HG03520 (cell line): ENCODE results near the gene ASXL1.

Experiments
- ATAC-seq: cut with Tn5 transposase; IDR thresholded peaks from one replicate; pipeline ENCODE4 v1.9.1; 2021; ENCODE audit warnings: mild to moderate bottlenecking, moderate library complexity; ENCODE audit not compliant: unreplicated experiment

Gene ASXL1

DNA sequence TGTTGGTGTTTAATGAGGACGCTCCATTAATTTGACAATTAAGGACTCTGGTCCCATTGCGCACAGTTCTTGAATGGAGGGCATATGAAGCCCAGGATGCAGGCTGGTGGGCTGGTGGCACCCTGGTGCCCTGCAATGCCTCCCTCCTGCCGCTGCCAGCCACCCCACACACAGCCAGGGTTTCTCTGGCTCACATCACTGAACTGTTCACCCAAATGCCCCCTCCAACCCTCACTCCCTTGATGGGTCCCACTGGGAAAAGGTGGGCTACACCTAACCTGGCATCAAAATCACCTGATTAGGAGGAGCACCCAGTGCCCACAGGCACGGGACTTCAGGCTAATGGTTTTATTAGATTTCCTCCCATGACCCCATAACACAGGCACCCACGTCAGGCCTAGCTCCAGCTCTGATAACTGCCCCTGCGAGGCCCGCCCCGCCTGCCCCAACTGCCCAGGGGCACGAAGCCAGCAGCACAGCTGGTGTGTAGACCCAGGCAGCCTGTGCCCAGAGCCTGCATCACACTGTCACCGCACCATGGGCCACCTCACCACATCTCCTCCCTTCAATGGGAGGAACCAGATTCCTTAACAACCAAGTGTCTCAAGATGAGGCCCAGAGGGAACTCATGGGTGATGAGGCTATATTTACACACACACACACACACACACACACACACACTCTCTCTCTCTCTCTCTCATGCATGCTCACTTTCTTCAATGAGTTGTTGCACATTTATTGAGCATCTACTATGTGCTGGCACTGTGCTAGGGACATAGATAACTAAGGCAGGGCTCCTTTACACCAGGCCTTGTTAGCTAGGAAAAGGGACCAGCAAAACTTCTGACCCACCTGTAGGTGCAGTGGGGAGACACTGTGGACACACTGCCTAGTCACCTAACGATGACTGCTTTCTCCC, 119.7 kb downstream of the ASXL1 start:
- ATAC-seq = no peak

DNA sequence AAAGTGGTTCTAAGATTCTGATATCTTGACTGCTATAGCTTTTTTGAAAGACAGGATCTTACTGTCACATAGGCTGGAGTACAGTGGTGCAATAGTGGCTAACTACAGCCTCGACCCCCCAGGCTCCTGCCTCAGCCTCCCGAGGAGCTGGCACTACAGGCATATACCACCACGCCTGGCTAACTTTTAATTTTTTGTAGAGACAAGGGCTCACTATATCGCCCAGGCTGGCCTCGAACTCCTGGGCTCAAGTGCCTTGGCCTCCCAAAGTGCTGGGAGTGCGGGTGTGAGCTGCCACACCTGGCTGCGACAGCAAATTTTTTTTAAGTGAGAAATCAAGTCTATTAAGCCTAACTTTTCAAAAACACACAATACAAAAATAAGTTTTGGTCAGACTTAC, 120.4 kb downstream of the ASXL1 start:
- ATAC-seq = no peak

DNA sequence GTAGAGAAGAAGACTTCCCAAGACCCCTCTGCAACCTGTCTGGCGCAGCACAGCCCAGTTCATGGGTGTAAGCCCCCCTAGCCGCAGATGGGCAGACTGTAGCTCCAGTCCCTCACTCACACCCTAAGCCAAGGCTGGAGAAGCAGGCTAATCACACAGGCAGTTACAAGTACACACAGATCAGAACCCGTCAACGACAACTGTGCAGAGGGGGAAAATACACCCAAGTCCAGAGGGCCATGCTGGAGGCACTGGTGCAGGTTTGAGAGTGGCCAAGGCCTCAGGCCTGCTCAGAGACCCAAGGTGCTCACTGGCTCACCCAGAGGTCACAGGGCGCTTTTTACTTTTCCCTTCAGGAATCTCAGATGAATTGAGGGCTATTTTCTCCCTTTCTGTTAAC, 120.9 kb downstream of the ASXL1 start:
- no peak for ATAC-seq

DNA sequence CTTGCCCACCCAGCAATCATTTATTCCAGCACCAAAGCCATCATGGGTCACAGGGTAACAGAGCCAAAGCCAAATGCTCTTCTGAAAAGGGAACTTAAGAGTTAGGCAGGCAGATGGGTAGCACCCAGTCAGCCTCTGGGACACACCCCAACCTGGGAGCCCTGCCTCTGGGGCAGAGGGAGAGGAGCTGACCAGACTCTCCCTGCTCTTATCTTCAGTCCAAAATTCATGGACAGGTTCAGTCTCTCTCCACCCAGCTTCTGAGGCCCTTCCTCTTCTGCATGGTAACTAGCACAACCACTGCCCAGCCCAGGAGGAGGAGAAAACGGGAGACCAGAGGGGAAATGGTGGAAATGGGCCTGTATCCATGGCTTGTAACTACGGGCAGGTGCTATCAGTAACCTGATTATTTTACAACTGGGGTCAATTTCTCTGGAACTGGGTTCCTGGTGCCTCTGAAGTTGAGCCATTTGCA, 121.6 kb downstream of the ASXL1 start:
- no peak for ATAC-seq

DNA sequence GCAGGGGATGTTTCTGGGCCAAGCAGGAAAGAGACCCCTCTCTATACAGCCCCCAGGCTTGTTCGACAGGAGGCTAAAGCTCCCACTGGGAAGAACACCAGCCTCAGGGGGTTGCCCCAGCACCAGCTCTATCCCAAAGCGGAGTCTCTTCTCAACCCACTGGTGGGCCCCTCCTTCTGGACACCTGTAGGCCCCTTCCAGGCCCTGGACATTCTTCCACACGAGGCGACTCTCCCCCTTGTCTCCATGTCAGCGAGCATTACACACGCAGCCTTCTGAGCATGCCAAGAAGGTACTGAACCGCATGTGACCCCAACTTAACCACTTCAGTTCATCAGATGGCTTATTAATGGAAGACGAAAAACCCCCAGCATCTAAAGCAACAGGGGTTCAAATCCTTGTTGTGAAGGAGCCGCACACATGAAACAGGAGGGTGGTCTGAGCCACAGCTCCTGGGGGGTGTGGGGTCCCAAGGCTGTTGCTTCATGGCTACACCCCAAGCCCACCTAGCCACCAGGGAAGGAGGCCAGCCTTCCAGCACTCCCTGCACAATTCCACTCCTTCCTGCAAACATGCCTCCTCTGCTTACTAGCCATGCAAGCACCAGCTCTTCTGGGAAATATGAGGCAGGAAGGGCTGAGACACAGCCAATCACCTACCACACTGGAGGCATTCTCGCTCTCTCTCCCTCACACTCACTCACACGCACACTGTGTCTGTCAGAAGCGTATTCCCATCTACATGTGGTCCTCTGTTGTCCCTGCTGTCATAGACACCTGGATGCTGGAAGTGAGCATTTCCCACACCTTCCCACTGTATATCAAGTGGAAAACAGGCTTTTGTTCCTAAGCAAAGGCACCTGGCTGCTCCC, 122.5 kb downstream of the ASXL1 start:
- no peak for ATAC-seq

DNA sequence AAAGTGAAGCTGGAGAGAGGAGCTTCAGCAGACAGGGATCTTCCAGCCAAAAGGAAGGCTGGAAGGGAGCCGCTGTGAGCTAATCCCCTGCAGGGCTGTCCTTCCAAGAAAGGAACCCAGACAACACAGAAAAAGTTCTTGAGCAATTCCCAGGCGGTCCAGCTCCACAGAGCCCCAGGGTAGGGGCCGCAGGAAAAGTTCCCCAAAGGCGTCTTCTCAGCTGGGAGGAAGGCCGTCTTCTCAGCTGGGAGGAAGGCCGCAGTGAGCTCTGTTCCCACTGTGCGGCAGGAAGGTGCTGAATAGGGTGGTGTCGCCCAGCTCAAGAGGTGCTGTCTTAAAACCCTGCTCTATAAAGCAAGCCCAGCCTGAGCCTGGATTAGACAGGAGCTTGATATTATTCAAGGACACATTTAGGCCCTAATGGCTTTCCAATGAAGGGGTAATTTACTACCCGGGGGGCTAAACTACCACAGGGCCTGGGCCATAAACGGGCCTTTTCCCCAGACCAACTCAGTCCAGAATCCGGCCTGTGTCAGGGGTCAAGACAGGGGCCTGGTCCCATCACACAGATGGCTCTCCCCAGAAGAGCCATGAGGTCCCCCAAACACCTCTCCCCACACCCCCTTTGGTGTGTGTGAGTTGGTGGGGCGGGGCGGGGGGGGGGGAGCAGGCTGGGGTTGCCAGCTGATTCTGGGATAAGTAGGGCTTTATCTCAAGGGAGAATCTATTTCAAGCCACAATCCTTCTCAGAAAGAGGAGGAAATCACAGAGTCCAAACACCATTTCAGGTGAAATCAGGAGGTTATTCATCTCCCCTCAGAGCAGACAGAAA, 123.4 kb downstream of the ASXL1 start:
- ATAC-seq = no peak

DNA sequence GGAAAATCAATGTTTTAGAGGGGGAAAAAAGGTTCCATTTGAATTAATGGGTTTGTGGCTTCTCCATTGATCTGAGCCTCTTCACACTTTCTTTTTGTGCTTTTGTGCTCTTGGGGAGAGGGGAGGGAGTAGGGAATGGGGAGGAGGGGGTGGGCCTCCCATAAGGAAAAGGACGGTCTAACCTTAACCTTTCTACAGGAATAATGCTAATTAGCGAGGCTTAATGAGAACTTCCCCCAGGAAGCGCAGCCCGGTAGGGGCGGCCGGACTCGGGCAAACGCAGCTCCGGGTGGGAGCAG, 124.0 kb downstream of the ASXL1 start:
- no peak for ATAC-seq

DNA sequence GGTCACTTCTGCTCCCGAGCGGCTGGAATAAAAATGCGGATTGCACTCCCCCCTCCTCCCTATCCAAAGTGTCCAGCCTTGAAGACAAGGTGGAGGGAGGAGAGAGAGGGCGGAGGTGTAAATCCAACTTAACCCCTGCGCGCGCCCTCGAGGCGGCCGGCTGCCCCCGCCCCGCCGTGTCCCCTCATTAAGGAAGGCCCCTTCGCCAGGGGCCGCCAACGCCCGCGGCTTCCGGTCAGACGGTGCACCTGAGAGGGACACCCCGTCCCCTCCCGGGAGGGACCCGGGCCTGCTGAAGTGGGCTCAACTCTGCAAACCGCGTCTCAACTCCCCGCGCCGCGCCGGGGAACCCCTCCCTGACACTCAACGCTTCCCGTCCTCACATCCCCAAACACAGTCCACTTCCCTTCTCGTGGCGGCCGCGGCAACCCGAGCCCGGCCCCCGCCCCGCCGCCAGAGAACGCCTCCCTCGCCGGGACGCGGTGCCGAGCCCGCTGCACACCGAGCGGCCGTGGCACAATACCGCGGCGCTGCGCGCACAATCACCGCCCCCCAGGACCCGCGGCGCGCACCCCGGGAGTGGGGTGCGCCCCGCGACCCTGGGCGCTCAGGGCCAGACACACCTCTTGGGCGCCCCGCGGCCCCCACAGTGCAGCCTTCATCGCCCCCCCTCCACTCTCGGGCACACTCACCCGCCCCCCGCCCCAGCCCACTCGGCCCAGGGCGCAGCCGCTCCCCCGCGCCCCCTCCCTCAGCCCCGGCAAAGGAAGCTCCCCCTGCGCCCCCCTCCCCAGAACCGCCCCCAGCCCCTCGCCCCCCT, 124.5 kb downstream of the ASXL1 start:
- no peak for ATAC-seq

DNA sequence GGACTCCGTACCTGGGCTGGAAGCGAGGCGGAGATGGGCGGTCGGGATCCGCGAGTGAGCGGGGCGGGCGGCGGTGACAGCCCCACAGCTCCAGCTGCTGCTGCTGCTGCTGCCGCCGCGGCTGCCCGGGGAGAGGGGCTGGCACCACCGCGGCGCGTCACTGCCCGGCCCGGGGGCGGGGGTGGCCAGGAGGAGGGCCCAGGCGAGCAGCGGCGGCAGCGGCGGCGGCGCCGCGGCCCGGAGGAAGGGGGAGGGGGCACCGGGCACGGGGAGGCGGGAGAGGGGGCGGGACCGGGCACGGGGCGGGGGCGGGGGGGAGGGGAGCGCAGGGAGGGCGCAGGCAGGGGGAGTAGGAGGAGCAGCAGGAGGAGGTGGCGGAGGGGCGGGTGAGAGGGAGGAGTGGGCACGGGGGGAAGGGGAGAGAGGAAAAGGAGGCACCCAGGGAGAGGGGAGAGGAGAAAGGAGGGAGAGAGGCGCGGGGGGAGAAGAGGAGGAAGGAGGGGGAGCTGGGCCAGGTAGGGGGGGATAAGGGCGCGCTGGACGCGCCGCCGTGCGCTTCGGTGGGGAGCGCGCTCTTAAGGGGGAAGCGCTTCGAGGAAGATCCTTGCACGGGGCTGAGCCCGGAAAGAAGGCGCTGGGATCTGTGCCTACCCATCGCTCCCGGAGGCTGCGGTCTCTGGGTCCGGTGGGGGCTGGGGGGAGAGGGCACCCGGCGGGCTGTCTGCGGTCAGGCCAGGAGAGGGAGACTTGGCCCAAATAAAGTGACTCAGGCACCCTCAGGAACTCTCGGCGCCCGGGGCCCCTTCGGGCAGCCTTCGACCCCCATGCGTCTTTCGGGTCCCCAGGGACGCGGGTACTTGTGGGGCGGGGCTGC, 125.5 kb downstream of the ASXL1 start:
- no peak for ATAC-seq

DNA sequence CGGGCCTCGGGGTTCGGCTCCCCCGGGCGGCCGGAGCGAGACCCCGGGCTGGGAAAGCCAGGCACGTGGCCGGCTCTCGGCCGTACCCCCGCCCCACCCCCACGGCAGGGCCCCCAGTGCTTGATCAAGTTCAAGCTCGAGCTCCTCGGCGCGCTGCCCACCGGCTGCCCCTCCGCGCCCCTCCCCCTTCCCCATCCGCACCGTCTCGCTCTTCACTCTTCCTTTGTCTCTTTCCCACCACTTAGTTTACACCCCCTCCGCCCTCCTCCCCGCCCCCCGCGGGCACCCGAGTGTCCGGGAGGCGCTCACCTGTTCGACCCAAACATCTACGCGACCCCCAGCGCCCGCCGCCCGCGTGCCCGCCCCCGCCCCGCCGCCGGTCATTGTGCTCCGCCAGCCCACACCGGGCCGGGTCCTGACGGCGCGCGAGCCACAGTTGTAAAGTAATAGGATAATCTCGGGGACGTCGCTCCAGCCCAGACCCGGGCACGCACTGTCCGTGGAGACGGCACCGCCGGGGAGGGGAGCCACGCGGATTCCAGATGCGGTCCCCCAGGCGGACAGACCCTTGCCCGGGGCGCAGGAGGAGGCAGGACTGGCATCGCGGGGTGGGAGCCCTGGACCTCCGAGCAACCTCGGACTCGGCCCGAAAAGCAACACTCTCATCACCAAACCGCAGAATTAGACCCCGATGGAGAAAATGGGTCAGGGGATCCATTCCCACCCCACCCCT, 126.3 kb downstream of the ASXL1 start:
- ATAC-seq = no peak

DNA sequence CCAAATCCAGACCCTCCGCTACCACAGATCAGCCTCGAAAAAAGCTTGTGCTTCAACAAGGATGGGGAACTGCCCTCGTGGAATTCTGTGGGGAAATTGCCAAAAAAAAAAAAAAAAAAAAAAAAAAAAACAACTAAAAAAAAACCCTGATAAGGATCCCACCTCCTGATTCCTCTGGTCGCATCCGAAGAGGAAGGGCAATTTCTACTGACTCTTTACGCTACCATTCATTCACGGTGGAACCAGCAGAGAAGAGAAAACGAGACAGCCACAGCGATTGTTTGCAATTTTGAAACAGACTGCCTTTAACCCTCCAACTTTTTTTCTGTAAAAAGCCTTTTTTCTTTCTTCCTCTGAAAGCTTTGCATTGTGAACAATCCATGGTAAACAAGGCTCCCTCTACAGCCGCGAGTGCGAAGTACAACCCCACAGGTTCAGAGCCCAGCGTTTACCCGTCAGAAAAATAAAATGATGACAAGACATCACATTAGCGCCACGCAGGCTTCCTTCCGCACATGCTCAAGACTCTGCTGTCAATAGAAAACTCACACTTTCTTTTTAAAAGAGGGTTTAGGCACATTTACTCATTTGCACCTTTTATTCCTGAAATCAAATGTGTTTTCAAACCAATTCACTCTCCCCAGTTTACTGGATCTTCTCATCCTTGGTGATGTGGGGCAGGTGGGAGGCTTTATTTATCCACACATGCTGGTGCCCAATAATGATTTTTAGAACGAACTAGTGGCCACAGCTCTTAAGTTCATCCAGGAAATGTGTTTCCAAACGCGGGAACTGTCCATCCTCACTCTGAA, 127.0 kb downstream of the ASXL1 start:
- ATAC-seq = peak; percentile 55

DNA sequence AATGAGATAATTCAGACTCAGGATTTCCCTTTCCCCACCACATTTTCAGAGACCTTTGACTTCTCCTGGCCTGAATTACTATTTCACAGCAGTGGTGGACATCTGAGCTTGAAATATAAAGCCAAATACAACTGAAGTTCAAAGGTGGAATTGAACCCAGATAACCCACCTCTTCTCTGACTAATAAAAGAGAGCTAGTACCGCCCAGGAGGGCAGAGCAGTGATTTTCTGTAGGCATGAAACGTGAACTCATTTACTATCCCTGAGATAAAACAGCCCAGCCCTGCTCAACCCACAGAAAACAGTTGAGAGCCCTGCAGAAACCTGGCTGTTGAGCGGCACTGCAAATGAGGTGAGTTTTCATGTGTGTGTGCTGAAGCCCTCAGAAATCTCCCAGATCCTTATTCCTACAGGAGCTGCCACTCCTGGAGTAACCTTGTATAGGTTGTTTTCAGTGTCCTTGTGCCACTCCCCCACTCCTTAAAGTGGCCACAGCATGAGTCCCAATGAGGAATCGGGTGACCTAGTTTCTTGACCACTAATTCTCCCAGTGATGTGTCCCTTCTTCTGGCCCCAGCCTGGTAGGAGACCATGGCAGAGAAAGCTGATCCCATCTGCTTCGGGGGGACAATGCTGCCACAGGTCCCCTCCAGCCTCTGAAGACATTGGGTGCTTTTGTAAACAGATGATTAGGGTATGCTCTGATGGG, 127.8 kb downstream of the ASXL1 start:
- no peak for ATAC-seq

DNA sequence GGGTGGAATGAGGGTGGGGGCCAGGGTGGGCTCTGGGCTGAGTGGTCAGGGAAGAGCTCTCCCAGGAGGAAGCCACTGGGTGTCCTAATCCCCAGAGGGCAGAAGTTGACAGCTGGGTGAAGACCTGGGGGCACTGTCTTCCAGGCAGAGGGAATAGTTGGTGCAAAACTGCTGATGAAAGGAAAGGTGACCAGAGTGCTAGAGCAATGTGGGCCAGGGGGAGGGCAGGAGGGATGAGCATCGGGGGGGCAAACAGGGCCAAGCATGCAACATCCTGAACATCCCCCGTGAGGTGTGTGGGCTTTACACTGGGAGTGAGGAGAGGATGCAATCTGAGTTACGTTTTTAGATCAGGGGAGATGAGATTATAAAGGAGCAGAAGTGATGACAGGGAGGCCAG, 129.2 kb downstream of the ASXL1 start:
- ATAC-seq = no peak

DNA sequence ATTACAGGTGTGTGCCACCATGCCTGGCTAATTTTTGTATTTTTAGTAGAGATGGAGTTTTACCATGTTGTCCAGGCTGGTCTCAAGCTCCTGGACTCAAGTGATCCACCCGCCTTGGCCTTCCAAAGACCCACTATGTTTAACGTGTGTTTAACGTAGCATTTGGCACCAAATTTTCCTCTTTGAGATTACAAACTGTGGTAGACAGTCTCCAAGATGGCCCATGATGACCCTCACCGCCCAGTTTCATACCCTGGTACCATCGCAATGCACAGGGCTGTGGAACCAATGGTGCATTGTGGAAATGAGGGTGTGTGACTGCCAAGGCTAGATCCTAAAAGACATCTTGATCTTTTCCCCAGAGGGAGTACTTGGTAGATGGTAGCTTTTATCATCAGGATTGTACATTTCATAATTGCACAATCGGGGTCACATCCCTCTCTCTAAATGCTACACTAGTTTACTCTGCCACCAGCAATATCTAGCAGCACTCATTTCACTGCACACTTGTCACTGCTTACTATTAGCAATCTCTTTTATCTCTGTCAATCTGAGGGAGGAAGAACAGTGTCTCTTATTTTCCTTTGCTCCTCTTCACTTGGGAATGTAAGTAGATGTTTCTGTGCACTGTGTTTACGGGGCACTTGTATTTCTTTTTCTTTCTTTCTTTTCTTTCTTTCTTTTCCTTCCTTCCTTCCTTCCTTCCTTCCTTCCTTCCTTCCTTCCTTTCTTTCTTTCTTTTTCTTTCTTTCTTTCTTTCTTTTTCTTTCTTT, 130.1 kb downstream of the ASXL1 start:
- no peak for ATAC-seq
